Heart left ventricle (tissue), 13 donors: Measurements from ENCODE around the gene SLC10A1.

Source experiments
- POLR2A ChIP-seq, 2 donors: fragments of 450-650 bp; IDR thresholded peaks; one replicate each; pipeline ENCODE4 v1.6.1; 2017; ENCODE audit warnings: antibody characterized with exemption in 2 of 2, mild to moderate bottlenecking in 2 of 2, moderate library complexity in 2 of 2
- TF ChIP-seq, protein P1 (sequence below), 12 donors: fragments of 200-600 bp; sonication (generic) in 4 of 12; IDR thresholded peaks; one replicate each; pipeline versions ENCODE4 v1.5.0 to v1.8.0; 2018 to 2022; ENCODE audit warnings: antibody characterized with exemption in 12 of 12, mild to moderate bottlenecking in 5 of 12
- donor health status: ischemic (EF 13 %, LVEDD 7.1; RV severe dilation, severe dysfunction).
- donor health status: DM: no; HTN: yes; CAD: no.
- donor health status: DM: no; HTN: no; CAD: no.
- donor health status: ischemic (EF 25% LVEDD 6.9; RV normal size, moderate dysfunction).
- donor health status: ischemic (EF 25% LVEDD 5.7; RV mildly dilated, moderate dysfunction).
- donor health status: ischemic (EF 35%, LVEDD 5.7; RV mildly dilated, moderate dysfunction).
- donor health status: nonischemic (EF 11% LVEDD 7.7; RV severe dilation, severe dysfunction).
- donor health status: DM: yes; HTN: yes; CAD: no.
- donor health status: PGD.
- donor health status: ischemic (EF 29% LVEDD 5.4; RV normal size, mild dysfunction).
- donor health status: nonischemic (EF 23%, LVEDD 6.1; RV moderate dilation, normal function).

DNA sequence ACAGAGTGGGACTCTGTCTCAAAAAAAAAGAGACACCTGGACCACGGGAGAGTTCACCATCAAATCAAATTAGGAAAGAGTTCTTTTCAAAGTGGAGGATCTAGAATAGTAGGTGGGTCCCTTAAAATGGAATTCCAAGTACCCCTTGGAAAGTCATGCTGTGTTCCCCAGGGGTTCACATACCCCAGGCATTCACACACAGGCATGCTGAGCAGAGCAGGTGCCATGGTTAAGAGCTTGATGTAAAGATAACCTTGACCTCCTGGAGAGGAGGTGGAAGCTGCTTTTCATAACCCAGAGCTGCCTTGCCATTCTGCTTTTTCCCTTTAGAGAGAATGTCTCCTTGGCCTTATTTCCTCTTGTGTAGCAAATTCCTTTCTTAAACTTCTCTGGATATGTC, 44.3 kb downstream of the SLC10A1 start:
- TF ChIP-seq, protein P1, sequence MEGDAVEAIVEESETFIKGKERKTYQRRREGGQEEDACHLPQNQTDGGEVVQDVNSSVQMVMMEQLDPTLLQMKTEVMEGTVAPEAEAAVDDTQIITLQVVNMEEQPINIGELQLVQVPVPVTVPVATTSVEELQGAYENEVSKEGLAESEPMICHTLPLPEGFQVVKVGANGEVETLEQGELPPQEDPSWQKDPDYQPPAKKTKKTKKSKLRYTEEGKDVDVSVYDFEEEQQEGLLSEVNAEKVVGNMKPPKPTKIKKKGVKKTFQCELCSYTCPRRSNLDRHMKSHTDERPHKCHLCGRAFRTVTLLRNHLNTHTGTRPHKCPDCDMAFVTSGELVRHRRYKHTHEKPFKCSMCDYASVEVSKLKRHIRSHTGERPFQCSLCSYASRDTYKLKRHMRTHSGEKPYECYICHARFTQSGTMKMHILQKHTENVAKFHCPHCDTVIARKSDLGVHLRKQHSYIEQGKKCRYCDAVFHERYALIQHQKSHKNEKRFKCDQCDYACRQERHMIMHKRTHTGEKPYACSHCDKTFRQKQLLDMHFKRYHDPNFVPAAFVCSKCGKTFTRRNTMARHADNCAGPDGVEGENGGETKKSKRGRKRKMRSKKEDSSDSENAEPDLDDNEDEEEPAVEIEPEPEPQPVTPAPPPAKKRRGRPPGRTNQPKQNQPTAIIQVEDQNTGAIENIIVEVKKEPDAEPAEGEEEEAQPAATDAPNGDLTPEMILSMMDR (IDR thresholded peaks at IDR 0.05) = no peak
- no peak for TF ChIP-seq POLR2A (IDR thresholded peaks at IDR 0.05)
